HL-60 (cell line): ENCODE results near the gene GLIPR1L1.

Experiments used
- DNase-seq, 2 experiments: peaks; one replicate each; pipeline ENCODE4 v3.0.0-alpha.2; 2010 to 2020; ENCODE audit warnings: low read depth in 1 of 2, low spot score in 1 of 2
- H3K27ac ChIP-seq: fragments of 250-450 bp; sonication (Bioruptor Pico); replicated peaks from 2 replicates; pipeline ENCODE4 v1.5.1; 2020; ENCODE audit warnings: mild to moderate bottlenecking, moderate library complexity
- H3K27me3 ChIP-seq: fragments of 250-450 bp; sonication (Bioruptor Pico); 2 replicates; pipeline ENCODE4 v1.5.1; 2021; ENCODE audit warnings: mild to moderate bottlenecking, moderate library complexity; ENCODE audit not compliant: insufficient read depth, poor library complexity, severe bottlenecking
- H3K4me3 ChIP-seq: replicated peaks from 2 replicates; pipeline ENCODE4 v1.5.1; 2011; ENCODE audit warnings: mild to moderate bottlenecking, control low read depth, low read length; ENCODE audit not compliant: insufficient read depth
- CTCF ChIP-seq: IDR thresholded peaks from one replicate; pipeline ENCODE4 v1.5.1; 2011; ENCODE audit warnings: low read length, control low read depth, inconsistent platforms; ENCODE audit not compliant: insufficient read depth
- GABPA ChIP-seq: IDR thresholded peaks from 2 replicates; pipeline ENCODE4 v1.6.1; 2012; ENCODE audit warnings: low read depth
- POLR2AphosphoS5 ChIP-seq: IDR thresholded peaks from 2 replicates; pipeline ENCODE4 v1.6.1; 2012; ENCODE audit warnings: low read depth
- REST ChIP-seq: IDR thresholded peaks from 2 replicates; pipeline ENCODE4 v1.6.1; 2012; ENCODE audit warnings: low read depth; ENCODE audit not compliant: insufficient replicate concordance
- SPI1 ChIP-seq: IDR thresholded peaks from 2 replicates; pipeline ENCODE4 v1.6.1; 2012; ENCODE audit warnings: low read depth, mild to moderate bottlenecking, borderline replicate concordance

GLIPR1L1 gene

GRCh38 chr12:75390156-75390898, 55.9 kb downstream of the GLIPR1L1 start:
- Histone ChIP-seq H3K4me3 (peak overlapping the region; percentile 54), H3K27ac (no peak overlapping the region), H3K27me3 (no peaks in the 10 kb centered on the region)
- TF ChIP-seq GABPA (no peak), REST (no peak), SPI1 (no peak), CTCF (no peak), POLR2AphosphoS5 (no peak)
- DNase-seq: no peak

- Histone ChIP-seq H3K4me3 (peak within 1 kb of the TSS; percentile 54), H3K27me3 (no peaks in the 10 kb centered on the region), H3K27ac (peak within 1 kb of the TSS; percentile 58)
- DNase-seq: peak; percentile 83 to 96
- no peak for TF ChIP-seq POLR2AphosphoS5
- TF ChIP-seq GABPA: no peak; the same call in 1 of the 2 replicates
- peak; percentile 71 for TF ChIP-seq CTCF
- TF ChIP-seq REST: no peak
- no peak for TF ChIP-seq SPI1
These were observed 56.5 kb downstream of the GLIPR1L1 start, which contains the start of gene GLIPR1L2 for GRCh38 chr12:75390899-75391538. GLIPR1L2 (plus strand) TSS chr12:75391089; CDS start chr12:75391117, 28 bp downstream.

GRCh38 chr12:75404231-75404630, 69.8 kb downstream of the GLIPR1L1 start:
- H3K27ac ChIP-seq: no peak overlapping the region
- H3K4me3 ChIP-seq: no peak overlapping the region
- no peaks in the 10 kb centered on the region for H3K27me3 ChIP-seq
- TF ChIP-seq POLR2AphosphoS5 (no peak), SPI1 (no peak)
- no peak for DNase-seq

GRCh38 chr12:75407683-75408082, 73.2 kb downstream of the GLIPR1L1 start:
- Histone ChIP-seq H3K27me3 (no peaks in the 10 kb centered on the region), H3K27ac (no peak overlapping the region), H3K4me3 (no peak overlapping the region)
- TF ChIP-seq SPI1: no peak
- no peak for DNase-seq
